H1 (cell line): Measurements from ENCODE around the gene ZFYVE1. TPM values are rescaled to one million over a fixed set of nuclear protein-coding genes. Genes with fewer than 3 reads are reported as not detected.

ENCODE experiments used
- CTCF ChIA-PET: fragments of 300-600 bp; sonication (Branson Sonifier 250); formaldehyde crosslinking; loops from one replicate; lab custom pipeline; 2021; ENCODE audit not compliant: partially characterized antibody; lab: Charles Lee
- POLR2A ChIA-PET: fragments of 300-600 bp; sonication (Branson Sonifier 250); formaldehyde crosslinking; loops from one replicate; lab custom pipeline; 2021; ENCODE audit warnings: inconsistent platforms; ENCODE audit not compliant: partially characterized antibody; lab: Charles Lee
- DNase-seq, 2 experiments: peaks; one replicate each; pipeline versions ENCODE4 v3.0.0 to v3.0.0-alpha.2; 2010 to 2022; ENCODE audit warnings: low spot score in 2 of 2, low read depth in 1 of 2, mixed read lengths in 1 of 2
- FAIRE-seq: peaks from 2 replicates; lab custom pipeline; 2011; peaks lifted over from hg19 to GRCh38; lab: Jason Lieb, UNC
- H2AFZ ChIP-seq: 2 replicates; pipeline ENCODE4 v1.8.1; 2012; ENCODE audit warnings: low read length, inconsistent platforms
- H2AK5ac ChIP-seq: 2 replicates; pipeline ENCODE4 v1.6.1; 2013; ENCODE audit warnings: low read depth, low read length
- H2BK120ac ChIP-seq: replicated peaks from 2 replicates; pipeline ENCODE3; 2013; ENCODE audit warnings: low read depth, low read length, inconsistent platforms
- H2BK12ac ChIP-seq: 2 replicates; pipeline ENCODE4 v1.6.1; 2013; ENCODE audit warnings: low read depth, low read length
- H2BK15ac ChIP-seq: 2 replicates; pipeline ENCODE4 v1.6.1; 2013; ENCODE audit warnings: low read length
- H2BK20ac ChIP-seq: 2 replicates; pipeline ENCODE4 v1.6.1; 2013; ENCODE audit warnings: low read length
- H2BK5ac ChIP-seq: 2 replicates; pipeline ENCODE4 v1.6.1; 2013; ENCODE audit warnings: low read depth, low read length
- H3K14ac ChIP-seq: 2 replicates; pipeline ENCODE4 v1.6.1; 2013; ENCODE audit warnings: inconsistent platforms; ENCODE audit not compliant: insufficient read length
- H3K18ac ChIP-seq: 2 replicates; pipeline ENCODE4 v1.6.1; 2013; ENCODE audit warnings: low read length; ENCODE audit errors: extremely low read depth
- H3K23ac ChIP-seq: 2 replicates; pipeline ENCODE4 v1.6.1; 2013; ENCODE audit warnings: inconsistent platforms; ENCODE audit not compliant: insufficient read length
- H3K23me2 ChIP-seq: 2 replicates; pipeline ENCODE4 v1.6.1; 2013; ENCODE audit warnings: low read depth, low read length
- H3K27ac ChIP-seq: 2 replicates; pipeline ENCODE4 v1.6.1; 2011; ENCODE audit warnings: low read depth, low read length, inconsistent platforms
- H3K27me3 ChIP-seq, 4 experiments: replicated peaks in 1 of 4; 1 replicate in 1 of 4; 2 replicates in 3 of 4; pipeline versions ENCODE4 v1.6.1 to v1.8.1; 2011 to 2013; ENCODE audit warnings: low read length in 3 of 4, mild to moderate bottlenecking in 3 of 4, inconsistent platforms in 2 of 4, mixed read lengths in 2 of 4, moderate library complexity in 1 of 4; ENCODE audit not compliant: control insufficient read depth in 3 of 4, insufficient read depth in 3 of 4; ENCODE audit errors: extremely low read depth in 1 of 4
- H3K36me3 ChIP-seq, 4 experiments: 2 replicates each; pipeline versions ENCODE4 v1.6.1 to v1.8.1; 2011 to 2013; ENCODE audit warnings: mild to moderate bottlenecking in 4 of 4, low read length in 3 of 4, moderate library complexity in 2 of 4, control low read depth in 1 of 4, inconsistent platforms in 1 of 4; ENCODE audit not compliant: insufficient read depth in 4 of 4, control insufficient read depth in 2 of 4
- H3K4ac ChIP-seq: replicated peaks from 2 replicates; pipeline ENCODE3; 2013; ENCODE audit warnings: low read length, low read depth, mixed read lengths, inconsistent platforms; ENCODE audit not compliant: insufficient read length
- H3K4me1 ChIP-seq, 4 experiments: replicated peaks in 1 of 4; 1 replicate in 1 of 4; 2 replicates in 3 of 4; pipeline versions ENCODE4 v1.6.1 to v1.8.1; 2011 to 2013; ENCODE audit warnings: low read length in 3 of 4, inconsistent platforms in 2 of 4, mixed read lengths in 1 of 4; ENCODE audit not compliant: insufficient read depth in 4 of 4, control insufficient read depth in 3 of 4
- H3K4me2 ChIP-seq, 2 experiments: 2 replicates each; pipeline versions ENCODE4 v1.6.1 to v1.8.1; 2011 to 2013; ENCODE audit warnings: low read depth in 2 of 2, low read length in 2 of 2, control low read depth in 1 of 2, inconsistent platforms in 1 of 2, mild to moderate bottlenecking in 1 of 2; ENCODE audit not compliant: insufficient read depth in 1 of 2
- H3K4me3 ChIP-seq, 4 experiments: fragments of 200-600, 300-600 bp in 1 of 4; sonication (generic), shearing (Covaris generic), sonication (Bioruptor Twin) in 1 of 4; 2 replicates each; pipeline versions ENCODE4 v1.5.1 to v1.8.1; 2011 to 2016; ENCODE audit warnings: low read length in 4 of 4, low read depth in 3 of 4, control low read depth in 2 of 4, inconsistent platforms in 2 of 4, mild to moderate bottlenecking in 2 of 4, mixed read lengths in 1 of 4, moderate library complexity in 1 of 4; ENCODE audit not compliant: insufficient read depth in 2 of 4; ENCODE audit errors: extremely low read depth in 1 of 4
- H3K56ac ChIP-seq: replicated peaks from 2 replicates; pipeline ENCODE3; 2013; ENCODE audit warnings: low read depth, mild to moderate bottlenecking, mixed read lengths, low read length, inconsistent platforms; ENCODE audit not compliant: insufficient read length
- H3K79me1 ChIP-seq: 2 replicates; pipeline ENCODE4 v1.6.1; 2013; ENCODE audit warnings: low read depth, low read length, control low read depth
- H3K79me2 ChIP-seq, 2 experiments: 2 replicates each; pipeline versions ENCODE4 v1.6.1 to v1.8.1; 2012 to 2013; ENCODE audit warnings: low read length in 2 of 2, mild to moderate bottlenecking in 2 of 2, inconsistent platforms in 1 of 2; ENCODE audit not compliant: insufficient read depth in 2 of 2, control insufficient read depth in 1 of 2
- H3K9ac ChIP-seq, 4 experiments: replicated peaks in 1 of 4; 1 replicate in 1 of 4; 2 replicates in 3 of 4; pipeline versions ENCODE4 v1.6.1 to v1.8.1; 2011 to 2013; ENCODE audit warnings: low read depth in 3 of 4, low read length in 3 of 4, control low read depth in 2 of 4, mild to moderate bottlenecking in 2 of 4, moderate library complexity in 2 of 4, inconsistent platforms in 1 of 4; ENCODE audit errors: extremely low read depth in 1 of 4
- H3K9me3 ChIP-seq, 2 experiments: 2 replicates each; pipeline versions ENCODE4 v1.6.1 to v1.8.1; 2012 to 2013; ENCODE audit warnings: mild to moderate bottlenecking in 2 of 2, moderate library complexity in 2 of 2, control low read depth in 1 of 2, inconsistent platforms in 1 of 2, low read depth in 1 of 2, low read length in 1 of 2, mixed read lengths in 1 of 2; ENCODE audit not compliant: insufficient read depth in 2 of 2
- H4K20me1 ChIP-seq, 2 experiments: replicated peaks in 1 of 2; 2 replicates each; pipeline versions ENCODE3 to v1.8.1; 2011 to 2013; ENCODE audit warnings: inconsistent platforms in 2 of 2, low read length in 2 of 2, mild to moderate bottlenecking in 1 of 2; ENCODE audit not compliant: insufficient read depth in 2 of 2, control insufficient read depth in 1 of 2
- H4K5ac ChIP-seq: 2 replicates; pipeline ENCODE4 v1.6.1; 2013; ENCODE audit warnings: low read length, low read depth, mixed read lengths, inconsistent platforms; ENCODE audit not compliant: insufficient read length
- H4K8ac ChIP-seq: 2 replicates; pipeline ENCODE4 v1.8.0; 2013; ENCODE audit warnings: mild to moderate bottlenecking, moderate library complexity, low read length, inconsistent platforms; ENCODE audit not compliant: insufficient read depth; ENCODE audit errors: extremely low read depth
- H4K91ac ChIP-seq: replicated peaks from 2 replicates; pipeline ENCODE3; 2013; ENCODE audit warnings: low read length, mixed read lengths, inconsistent platforms; ENCODE audit not compliant: insufficient read length
- BACH1 ChIP-seq: IDR thresholded peaks from 2 replicates; pipeline ENCODE4 v1.6.1; 2012; ENCODE audit warnings: low read length, improper control_type of control experiment
- CTBP2 ChIP-seq: IDR thresholded peaks from 2 replicates; pipeline ENCODE4 v1.7.0; 2011; ENCODE audit warnings: borderline replicate concordance, mild to moderate bottlenecking, moderate library complexity, mixed read lengths, low read length; ENCODE audit not compliant: insufficient read depth, insufficient read length
- GABPA ChIP-seq: IDR thresholded peaks from 2 replicates; pipeline ENCODE4 v1.6.1; 2011; ENCODE audit warnings: mild to moderate bottlenecking, low read length, moderate library complexity, borderline replicate concordance; ENCODE audit not compliant: insufficient read depth
- KDM4A ChIP-seq: IDR thresholded peaks from one replicate; pipeline ENCODE4 v1.7.1; 2012; ENCODE audit warnings: low read depth, mild to moderate bottlenecking, moderate library complexity, low read length, inconsistent platforms; ENCODE audit not compliant: severe bottlenecking
- NANOG ChIP-seq: IDR thresholded peaks from 2 replicates; pipeline ENCODE4 v1.6.1; 2011; ENCODE audit warnings: low read length, low read depth, mild to moderate bottlenecking, inconsistent platforms; ENCODE audit not compliant: insufficient read depth, poor library complexity, severe bottlenecking
- POLR2A ChIP-seq, 2 experiments: IDR thresholded peaks; 1 replicate in 1 of 2; 2 replicates in 1 of 2; pipeline ENCODE4 v1.6.1; 2011; ENCODE audit warnings: low read depth in 2 of 2, low read length in 2 of 2, mild to moderate bottlenecking in 2 of 2; ENCODE audit errors: control extremely low read depth in 1 of 2
- POU5F1 ChIP-seq: IDR thresholded peaks from 2 replicates; pipeline ENCODE4 v1.6.1; 2011; ENCODE audit warnings: low read depth, mild to moderate bottlenecking, low read length, moderate library complexity
- RAD21 ChIP-seq, 2 experiments: IDR thresholded peaks in 1 of 2; conservative IDR thresholded peaks in 1 of 2; 2 replicates each; pipeline ENCODE4 v1.6.1; 2011; ENCODE audit warnings: low read depth in 2 of 2, low read length in 2 of 2, improper control_type of control experiment in 1 of 2, inconsistent platforms in 1 of 2, mild to moderate bottlenecking in 1 of 2, moderate library complexity in 1 of 2
- RBBP5 ChIP-seq: IDR thresholded peaks from 2 replicates; pipeline ENCODE4 v1.7.1; 2012; ENCODE audit warnings: low read depth, mild to moderate bottlenecking, inconsistent platforms, low read length, moderate library complexity, borderline replicate concordance
- RXRA ChIP-seq: IDR thresholded peaks from 2 replicates; pipeline ENCODE4 v1.6.1; 2011; ENCODE audit warnings: low read depth, mild to moderate bottlenecking, low read length, moderate library complexity; ENCODE audit not compliant: insufficient read depth
- YY1 ChIP-seq: IDR thresholded peaks from 2 replicates; pipeline ENCODE4 v1.6.1; 2011; ENCODE audit warnings: low read depth, mild to moderate bottlenecking, low read length
- ZNF274 ChIP-seq: IDR thresholded peaks from 2 replicates; pipeline ENCODE4 v1.7.0; 2012; ENCODE audit warnings: low read length, borderline replicate concordance; ENCODE audit errors: extremely low read depth
- WGBS, 2 experiments: shearing (Covaris generic) in 1 of 2; methylation state at CpG; one replicate each; pipeline versions ENCODE4 v1.1.6 to v1.1.7; 2013 to 2015; ENCODE audit warnings: low lambda C conversion rate in 2 of 2, mixed read lengths in 2 of 2, inconsistent platforms in 1 of 2, low coverage in 1 of 2, missing lambda C conversion rate in 1 of 2; ENCODE audit not compliant: insufficient replicate concordance in 2 of 2, insufficient coverage in 1 of 2, insufficient read length in 1 of 2; ENCODE audit errors: extremely low coverage in 1 of 2, missing lambda C conversion rate in 1 of 2; 5-methylcytosine and 5-hydroxymethylcytosine counted together
- polyA plus RNA-seq, 7 experiments: library from polyadenylated mRNA; depleted of rRNA in 3 of 7; stranded (reverse) in 5 of 7; unstranded in 2 of 7; fragments of >200 nt in 5 of 7; fragments of 200-250 nt in 2 of 7; gene quantifications; 1 replicate in 5 of 7; 2 replicates in 1 of 7; 4 replicates in 1 of 7; pipeline versions ENCODE4 v1.2.1 to v1.2.3, GENCODE V29; 2011 to 2013; ENCODE audit warnings: missing spikeins in 2 of 7, mixed read lengths in 2 of 7
- total RNA-seq: library from RNA; stranded (reverse); fragmentation: NEBNext Ultra II Directional; extraction: Animal tissue kit (Norgen Biotek cat#: 25700); gene quantifications from 2 replicates; pipeline ENCODE4 v1.2.1, GENCODE V29; 2021
- TF ChIP-seq, protein P1 (sequence below): IDR thresholded peaks from 2 replicates; pipeline ENCODE4 v1.6.1; 2012; ENCODE audit warnings: inconsistent platforms

The ZFYVE1 gene
- total and polyA plus RNA-seq, 2 of the 8 experiments (the other 6 are each of a cell fraction or from before 2014, with no cell fraction given): 9.8 to 12.5 TPM

DNA sequence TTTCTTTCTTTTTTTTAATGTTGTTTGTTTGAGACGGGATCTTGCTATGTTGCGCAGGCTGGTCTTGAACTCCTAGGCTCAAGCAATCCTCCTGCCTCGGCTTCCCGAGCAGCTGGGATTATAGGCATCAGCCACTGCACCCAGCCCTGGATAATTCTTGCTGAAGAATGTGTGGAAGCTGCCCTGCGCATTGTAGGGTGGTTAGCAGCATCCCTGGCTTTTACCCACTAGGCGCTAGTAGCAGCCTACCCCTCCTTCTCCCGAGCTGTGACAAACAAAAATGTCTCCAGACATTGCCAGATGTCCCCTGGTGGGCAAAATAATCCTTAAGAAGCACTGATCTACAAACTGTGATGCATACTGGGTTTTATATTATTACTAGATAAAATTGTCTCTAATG, 94.0 kb downstream of the ZFYVE1 start:
- ChIA-PET CTCF (interaction anchor here (0.8 to 1.2 kb wide), 3 partner anchors 9 to 417 kb away, joined by 3 read pairs; no protein-coding TSS in a partner anchor), POLR2A (no interaction called here)
- Histone ChIP-seq H3K9ac (no peak overlapping the region), H3K79me1 (peaks cover 4% of the 10 kb centered on the region; the same call in 1 of the 2 replicates), H3K9me3 (0 out of 4 replicates have a peak, but pooled peaks cover 0 to 3% of the 10 kb centered on the region in 2 experiments), H3K79me2 (peaks cover 0 to 14% of the 10 kb centered on the region in 2 experiments; a peak in 2 of 4 replicates), H4K8ac (no peak overlapping the region), H2BK5ac (no peak overlapping the region), H4K91ac (no peak overlapping the region), H3K36me3 (peaks cover 0 to 3% (median under 1%) of the 10 kb centered on the region in 4 experiments; a peak in 5 of 8 replicates), H2BK15ac (no peak overlapping the region), H3K4me3 (no peak overlapping the region), H2BK20ac (no peak overlapping the region), H4K5ac (no peak overlapping the region), H3K23ac (no peak overlapping the region), H2AK5ac (no peak overlapping the region), H3K27me3 (no peaks in the 10 kb centered on the region), H2BK12ac (no peak overlapping the region), H3K27ac (no peak overlapping the region), H3K4me1 (peaks cover 0 to 7% (median 1%) of the 10 kb centered on the region in 4 experiments; a peak in 5 of 7 replicates), H2AFZ (no peak overlapping the region), H3K4me2 (no peak overlapping the region), H3K14ac (no peak overlapping the region), H2BK120ac (no peak overlapping the region), H3K56ac (no peak overlapping the region), H3K18ac (no peak overlapping the region), H3K4ac (no peak overlapping the region), H3K23me2 (no peaks in the 10 kb centered on the region), H4K20me1 (no peaks in the 10 kb centered on the region)
- FAIRE-seq (no peak), DNase-seq (no peak)
- 93% methylated on average over 7 of the region's 7 CpGs; no CpG with 5 or more reads in 1 of the 2 experiments for WGBS, 2 experiments
- TF ChIP-seq GABPA (no peak), ZNF274 (no peak), RXRA (no peak), NANOG (no peak), BACH1 (no peak), RBBP5 (no peak), POLR2A (IDR thresholded peaks at IDR 0.05; ENCODE audit: control extremely low read depth in 1 of 2, low read depth in 2 of 2, low read length in 2 of 2) (no peak), YY1 (no peak), KDM4A (no peak), POU5F1 (no peak), RAD21 (IDR thresholded peaks at IDR 0.05 in 1 of 2, conservative IDR thresholded peaks at IDR 0.05 in 1 of 2; ENCODE audit: low read depth in 2 of 2, low read length in 2 of 2) (no peak), CTBP2 (no peak)
- TF ChIP-seq, protein P1, sequence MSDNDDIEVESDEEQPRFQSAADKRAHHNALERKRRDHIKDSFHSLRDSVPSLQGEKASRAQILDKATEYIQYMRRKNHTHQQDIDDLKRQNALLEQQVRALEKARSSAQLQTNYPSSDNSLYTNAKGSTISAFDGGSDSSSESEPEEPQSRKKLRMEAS: no peak
